D721Med (cell line): ENCODE results near the gene CEP164.

ENCODE experiments used
- DNase-seq: peaks from one replicate; pipeline ENCODE4 v3.0.0; 2011; ENCODE audit warnings: low spot score; ENCODE audit not compliant: insufficient read length
- FAIRE-seq: peaks from 2 replicates; lab custom pipeline; 2011; peaks lifted over from hg19 to GRCh38; lab: Jason Lieb, UNC
- CTCF ChIP-seq: IDR thresholded peaks from 2 replicates; pipeline ENCODE4 v1.5.1; 2012; ENCODE audit warnings: mild to moderate bottlenecking, control low read depth; ENCODE audit not compliant: insufficient read depth; ENCODE audit errors: missing control alignments

CEP164 gene

GRCh38 chr11:117458275-117459122 lies 130.8 kb downstream of the CEP164 start:
- DNase-seq = no peak
- no peak for TF ChIP-seq CTCF

GRCh38 chr11:117459123-117459978 lies 131.7 kb downstream of the CEP164 start:
- TF ChIP-seq CTCF = no peak
- FAIRE-seq (no peak), DNase-seq (no peak)

More at GRCh38 chr11:117458275-117459122, 130.8 kb downstream of the CEP164 start:
- no peak for FAIRE-seq

GRCh38 chr11:117459979-117460300 lies 132.3 kb downstream of the CEP164 start:
- TF ChIP-seq CTCF = no peak
- FAIRE-seq (no peak), DNase-seq (no peak)

- no peak for FAIRE-seq
- DNase-seq = no peak
- no peak for TF ChIP-seq CTCF
Observed at GRCh38 chr11:117461396-117462182, 133.9 kb downstream of the CEP164 start.

- TF ChIP-seq CTCF = no peak
- DNase-seq (no peak), FAIRE-seq (no peak)
Observed at GRCh38 chr11:117462183-117462863, 134.7 kb downstream of the CEP164 start.

GRCh38 chr11:117462864-117463247 lies 135.2 kb downstream of the CEP164 start:
- DNase-seq (no peak), FAIRE-seq (no peak)
- TF ChIP-seq CTCF = no peak
